SU-DHL-6 (cell line): ENCODE data around the gene NEK6.

Experiments
- H2AFZ ChIP-seq: fragments of 200-600 bp; sonication (generic); 2 replicates; pipeline ENCODE4 v1.6.1; 2014; ENCODE audit warnings: low read depth, mild to moderate bottlenecking, moderate library complexity, mixed read lengths, antibody characterized with exemption, low read length; ENCODE audit not compliant: severe bottlenecking
- H3F3A ChIP-seq: fragments of 200-600 bp; shearing (Covaris generic); 2 replicates; pipeline ENCODE4 v1.6.0; 2016; ENCODE audit warnings: antibody characterized with exemption, mild to moderate bottlenecking; ENCODE audit not compliant: insufficient read depth
- H3K27ac ChIP-seq: fragments of 200-600 bp; sonication (generic); 2 replicates; pipeline ENCODE4 v1.5.1; 2016; ENCODE audit warnings: low read depth, mild to moderate bottlenecking, low read length, moderate library complexity, mixed read lengths
- H3K27me3 ChIP-seq: fragments of 200-600 bp; sonication (generic), shearing (Covaris generic); 2 replicates; pipeline ENCODE4 v1.6.0; 2014; ENCODE audit warnings: mild to moderate bottlenecking, low read length
- H3K36me3 ChIP-seq: fragments of 200-600 bp; sonication (generic); 2 replicates; pipeline ENCODE4 v1.6.1; 2014; ENCODE audit warnings: mild to moderate bottlenecking, low read length, mixed read lengths
- H3K4me2 ChIP-seq: fragments of 300-600, 200-600 bp; shearing (Covaris generic), sonication (generic); 2 replicates; pipeline ENCODE4 v1.6.0; 2014; ENCODE audit warnings: low read length, low read depth, mild to moderate bottlenecking; ENCODE audit not compliant: poor library complexity, severe bottlenecking
- H3K4me3 ChIP-seq: fragments of 200-600 bp; sonication (generic); 2 replicates; pipeline ENCODE4 v1.5.1; 2014; ENCODE audit warnings: antibody characterized with exemption, low read length, mild to moderate bottlenecking, mixed read lengths; ENCODE audit not compliant: insufficient read depth, poor library complexity, severe bottlenecking
- H3K79me2 ChIP-seq: fragments of 200-600 bp; sonication (generic); 2 replicates; pipeline ENCODE4 v1.6.1; 2014; ENCODE audit warnings: mild to moderate bottlenecking, low read length, moderate library complexity; ENCODE audit not compliant: insufficient read depth
- H3K9ac ChIP-seq: fragments of 200-600 bp; sonication (generic); 2 replicates; pipeline ENCODE4 v1.7.0; 2014; ENCODE audit warnings: mild to moderate bottlenecking, low read length
- H3K9me2 ChIP-seq: fragments of 200-600 bp; sonication (generic); replicated peaks from 2 replicates; pipeline ENCODE4 v1.6.1; 2014; ENCODE audit warnings: low read length; ENCODE audit not compliant: insufficient read depth
- H3K9me3 ChIP-seq: fragments of 200-600 bp; sonication (generic); 2 replicates; pipeline ENCODE4 v1.6.1; 2014; ENCODE audit warnings: low read length, mixed read lengths; ENCODE audit not compliant: insufficient read depth
- H4K20me1 ChIP-seq: fragments of 200-600 bp; sonication (generic); 2 replicates; pipeline ENCODE4 v1.6.1; 2014; ENCODE audit warnings: low read depth, mild to moderate bottlenecking, antibody characterized with exemption, low read length, moderate library complexity, mixed read lengths
- CTCF ChIP-seq: fragments of 200-600 bp; sonication (generic); IDR thresholded peaks from one replicate; pipeline ENCODE4 v1.5.1; 2017; ENCODE audit warnings: antibody characterized with exemption, mild to moderate bottlenecking, low read length, moderate library complexity; ENCODE audit not compliant: insufficient read depth, poor library complexity, severe bottlenecking
- EZH2phosphoT487 ChIP-seq: fragments of 200-600 bp; sonication (generic), shearing (Covaris generic); conservative IDR thresholded peaks from 2 replicates; pipeline ENCODE4 v1.6.1; 2018; ENCODE audit warnings: mild to moderate bottlenecking, antibody characterized with exemption, low read length, moderate library complexity, mixed read lengths

Gene NEK6

GRCh38 chr9:124357721-124358361 lies 100.1 kb downstream of the NEK6 start:
- H3K9me3 ChIP-seq: no peaks in the 10 kb centered on the region
- no peaks in the 10 kb centered on the region for H3K27me3 ChIP-seq
- H3K9ac ChIP-seq: no peak overlapping the region
- H3K9me2 ChIP-seq: no peaks in the 10 kb centered on the region
- H3K27ac ChIP-seq: no peak overlapping the region
- H3K36me3 ChIP-seq: no peaks in the 10 kb centered on the region
- H4K20me1 ChIP-seq: peaks cover 6% of the 10 kb centered on the region; the same call in 1 of the 2 replicates
- H3F3A ChIP-seq: peaks cover 54% of the 10 kb centered on the region
- no peak overlapping the region for H2AFZ ChIP-seq
- H3K4me3 ChIP-seq: no peak overlapping the region
- H3K79me2 ChIP-seq: 0 out of 2 replicates have a peak, but pooled peaks cover 3% of the 10 kb centered on the region
- peak; percentile 26 for TF ChIP-seq CTCF
- no peak for TF ChIP-seq EZH2phosphoT487
- H3K4me2 ChIP-seq: no peak overlapping the region

DNA sequence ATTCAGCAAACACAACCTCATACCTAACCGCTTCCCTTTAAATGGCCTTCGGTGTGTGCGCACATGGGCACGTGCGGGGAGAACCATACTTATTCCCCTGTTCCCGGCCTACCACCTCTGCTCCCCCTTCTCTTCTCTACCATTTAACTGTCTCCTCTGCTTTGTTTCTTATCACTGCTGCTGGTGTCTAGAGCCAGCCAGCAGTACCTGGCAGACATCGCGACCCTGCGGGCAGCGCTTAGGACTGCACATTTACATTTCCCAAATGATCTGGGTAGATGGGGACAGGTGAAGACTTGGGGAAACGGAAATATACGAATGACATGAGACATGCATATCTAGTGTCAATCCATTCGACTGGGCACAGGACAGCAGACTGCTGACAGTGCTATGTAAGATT lies 100.9 kb downstream of the NEK6 start:
- TF ChIP-seq EZH2phosphoT487: no peak
- TF ChIP-seq CTCF: no peak
- no peak overlapping the region for H3K4me3 ChIP-seq
- H3K9me2 ChIP-seq: no peaks in the 10 kb centered on the region
- no peaks in the 10 kb centered on the region for H3K36me3 ChIP-seq
- H3K27ac ChIP-seq: no peak overlapping the region
- peaks cover 6% of the 10 kb centered on the region; the same call in 1 of the 2 replicates for H4K20me1 ChIP-seq
- H2AFZ ChIP-seq: no peak overlapping the region
- H3K9me3 ChIP-seq: no peaks in the 10 kb centered on the region
- no peak overlapping the region for H3K9ac ChIP-seq
- peaks cover 49% of the 10 kb centered on the region for H3F3A ChIP-seq
- no peaks in the 10 kb centered on the region for H3K27me3 ChIP-seq
- H3K79me2 ChIP-seq: 0 out of 2 replicates have a peak, but pooled peaks cover 3% of the 10 kb centered on the region
- no peak overlapping the region for H3K4me2 ChIP-seq

DNA sequence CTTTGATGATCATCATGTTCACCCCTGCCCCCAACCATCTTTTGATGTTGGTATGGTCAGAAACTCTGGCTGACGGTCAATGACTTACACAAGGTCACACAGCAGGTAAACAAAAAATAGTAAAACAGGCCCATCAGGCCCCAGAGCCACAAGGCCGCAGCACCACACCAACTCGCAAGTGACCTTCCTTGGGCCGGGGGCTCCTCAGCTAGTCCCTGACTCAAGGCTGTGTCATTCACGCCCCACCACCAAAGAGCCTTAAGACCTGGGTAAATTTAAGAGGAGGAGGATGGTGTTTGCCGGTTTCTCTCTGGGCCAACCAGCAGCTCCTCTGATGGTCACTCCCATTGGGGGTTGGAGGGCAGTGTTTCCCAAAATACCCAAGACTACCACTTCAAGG lies 101.7 kb downstream of the NEK6 start:
- 0 out of 2 replicates have a peak, but pooled peaks cover 3% of the 10 kb centered on the region for H3K79me2 ChIP-seq
- H3K27ac ChIP-seq: no peak overlapping the region
- peaks cover 6% of the 10 kb centered on the region; the same call in 1 of the 2 replicates for H4K20me1 ChIP-seq
- no peak overlapping the region for H2AFZ ChIP-seq
- H3F3A ChIP-seq: peaks cover 43% of the 10 kb centered on the region
- H3K9me2 ChIP-seq: no peaks in the 10 kb centered on the region
- no peak overlapping the region for H3K9ac ChIP-seq
- H3K36me3 ChIP-seq: no peaks in the 10 kb centered on the region
- H3K4me3 ChIP-seq: no peak overlapping the region
- no peak overlapping the region for H3K4me2 ChIP-seq
- no peaks in the 10 kb centered on the region for H3K9me3 ChIP-seq
- H3K27me3 ChIP-seq: no peaks in the 10 kb centered on the region
- TF ChIP-seq EZH2phosphoT487 (no peak), CTCF (no peak)
